WTC11 (cell line): ENCODE results near the gene ZMIZ1. TPM values are rescaled to one million over a fixed set of nuclear protein-coding genes. Genes with fewer than 3 reads are reported as not detected.

Source experiments
- ATAC-seq: fragments of 200-7000 bp; cut with Tn5 transposase; 2 replicates; pipeline ENCODE4 v1.10.0; 2021; ENCODE audit warnings: mild to moderate bottlenecking, moderate library complexity
- CTCF ChIA-PET: fragments of 300-600 bp; sonication (Branson Sonifier 250); formaldehyde crosslinking; loops from one replicate; lab custom pipeline; 2021; ENCODE audit warnings: antibody characterized with exemption; lab: Charles Lee
- POLR2A ChIA-PET: fragments of 350-600 bp; sonication (Branson Sonifier 250); formaldehyde crosslinking; loops from one replicate; lab custom pipeline; 2021; ENCODE audit warnings: antibody characterized with exemption; lab: Charles Lee
- DNase-seq: peaks from one replicate; pipeline ENCODE4 v3.0.0; 2021; ENCODE audit warnings: low spot score
- H3K27ac Mint-ChIP-seq: 2 replicates; pipeline ENCODE4 v1.8.0; 2021; ENCODE audit warnings: mixed read lengths
- H3K27me3 Mint-ChIP-seq: 2 replicates; pipeline ENCODE4 v1.8.0; 2021; ENCODE audit warnings: low read depth, mild to moderate bottlenecking, moderate library complexity, mixed read lengths
- H3K36me3 Mint-ChIP-seq: 2 replicates; pipeline ENCODE4 v1.8.0; 2021; ENCODE audit warnings: mixed read lengths
- H3K4me1 Mint-ChIP-seq: 2 replicates; pipeline ENCODE4 v1.8.0; 2022; ENCODE audit warnings: mixed read lengths
- H3K4me3 Mint-ChIP-seq: 2 replicates; pipeline ENCODE4 v1.8.0; 2021; ENCODE audit warnings: mild to moderate bottlenecking, moderate library complexity, mixed read lengths
- H3K9me3 Mint-ChIP-seq: 2 replicates; pipeline ENCODE4 v1.8.0; 2021; ENCODE audit warnings: mixed read lengths
- ERG ChIP-seq: fragments of 250-450 bp; sonication (Bioruptor Pico); IDR thresholded peaks from 2 replicates; pipeline ENCODE4 v1.8.0; 2021; ENCODE audit warnings: mild to moderate bottlenecking
- FOXJ3 ChIP-seq: sonication (generic); formaldehyde crosslinking; IDR thresholded peaks from 2 replicates; pipeline ENCODE4 v1.9.0; 2021; ENCODE audit warnings: missing genetic modification reagents, mild to moderate bottlenecking, borderline replicate concordance
- HMGA2 ChIP-seq: fragments of 250-450 bp; sonication (Bioruptor Pico); IDR thresholded peaks from 2 replicates; pipeline ENCODE4 v1.4.0; 2021; ENCODE audit warnings: mild to moderate bottlenecking, moderate library complexity
- IRF2 ChIP-seq: sonication (generic); formaldehyde crosslinking; IDR thresholded peaks from 2 replicates; pipeline ENCODE4 v1.8.0; 2022; ENCODE audit warnings: low read depth, missing genetic modification reagents, borderline replicate concordance
- JAZF1 ChIP-seq: fragments of 250-450 bp; sonication (Bioruptor Pico); IDR thresholded peaks from 2 replicates; pipeline ENCODE4 v1.9.0; 2021; ENCODE audit warnings: moderate library complexity, mild to moderate bottlenecking, inconsistent platforms
- JUN ChIP-seq: sonication (generic); formaldehyde crosslinking; IDR thresholded peaks from 2 replicates; pipeline ENCODE4 v1.8.0; 2023; ENCODE audit warnings: mild to moderate bottlenecking, missing genetic modification reagents
- MXD4 ChIP-seq: fragments of 250-450 bp; sonication (Bioruptor Pico); IDR thresholded peaks from 2 replicates; pipeline ENCODE4 v1.8.0; 2021; ENCODE audit warnings: mild to moderate bottlenecking, moderate library complexity, borderline replicate concordance
- MYBL2 ChIP-seq: sonication (generic); formaldehyde crosslinking; IDR thresholded peaks from 2 replicates; pipeline ENCODE4 v1.8.1; 2023; ENCODE audit warnings: mild to moderate bottlenecking, moderate library complexity, missing genetic modification reagents
- NFATC4 ChIP-seq: fragments of 250-450 bp; sonication (Bioruptor Pico); IDR thresholded peaks from 2 replicates; pipeline ENCODE4 v1.9.0; 2021; ENCODE audit warnings: mild to moderate bottlenecking
- PRRX2 ChIP-seq: fragments of 250-450 bp; sonication (Bioruptor Pico); IDR thresholded peaks from 2 replicates; pipeline ENCODE4 v1.8.0; 2021; ENCODE audit warnings: mild to moderate bottlenecking
- SMAD3 ChIP-seq: sonication (generic); formaldehyde crosslinking; IDR thresholded peaks from 2 replicates; pipeline ENCODE4 v1.8.0; 2022; ENCODE audit warnings: missing genetic modification reagents, mild to moderate bottlenecking, borderline replicate concordance
- SP1 ChIP-seq: sonication (generic); formaldehyde crosslinking; conservative IDR thresholded peaks from 2 replicates; pipeline ENCODE4 v1.8.1; 2022; ENCODE audit warnings: missing genetic modification reagents
- TCF7 ChIP-seq: sonication (generic); formaldehyde crosslinking; IDR thresholded peaks from 2 replicates; pipeline ENCODE4 v1.8.0; 2022; ENCODE audit warnings: mild to moderate bottlenecking, low read depth, missing genetic modification reagents, moderate library complexity
- TEAD1 ChIP-seq: sonication (generic); formaldehyde crosslinking; IDR thresholded peaks from 2 replicates; pipeline ENCODE4 v1.8.0; 2022; ENCODE audit warnings: mild to moderate bottlenecking, missing genetic modification reagents
- TEAD4 ChIP-seq: sonication (generic); formaldehyde crosslinking; IDR thresholded peaks from 2 replicates; pipeline ENCODE4 v1.8.0; 2022; ENCODE audit warnings: mild to moderate bottlenecking, missing genetic modification reagents
- ZBTB21 ChIP-seq: sonication (generic); formaldehyde crosslinking; IDR thresholded peaks from 2 replicates; pipeline ENCODE4 v1.8.1; 2023; ENCODE audit warnings: mild to moderate bottlenecking, missing genetic modification reagents, borderline replicate concordance
- ZBTB43 ChIP-seq: sonication (generic); formaldehyde crosslinking; IDR thresholded peaks from 2 replicates; pipeline ENCODE4 v1.8.1; 2023; ENCODE audit warnings: mild to moderate bottlenecking, missing genetic modification reagents
- ZNF219 ChIP-seq: sonication (generic); formaldehyde crosslinking; IDR thresholded peaks from 2 replicates; pipeline ENCODE4 v1.8.0; 2023; ENCODE audit warnings: missing genetic modification reagents, mild to moderate bottlenecking, borderline replicate concordance
- ZNF396 ChIP-seq: fragments of 250-450 bp; sonication (Bioruptor Pico); IDR thresholded peaks from 2 replicates; pipeline ENCODE4 v1.8.0; 2021; ENCODE audit warnings: mild to moderate bottlenecking, moderate library complexity, borderline replicate concordance
- total RNA-seq: library from RNA; stranded (reverse); gene quantifications from 3 replicates; pipeline ENCODE4 v1.2.3, GENCODE V29; 2021
- TF ChIP-seq, protein P1 (sequence below): sonication (generic); formaldehyde crosslinking; IDR thresholded peaks from 2 replicates; pipeline ENCODE4 v1.8.1; 2023; ENCODE audit warnings: mild to moderate bottlenecking, missing genetic modification reagents, moderate library complexity
- TF ChIP-seq, protein P2 (sequence below): fragments of 250-450 bp; sonication (Bioruptor Pico); IDR thresholded peaks from 2 replicates; pipeline ENCODE4 v1.9.0; 2021; ENCODE audit warnings: mild to moderate bottlenecking, borderline replicate concordance
- TF ChIP-seq, protein P3 (sequence below): sonication (generic); formaldehyde crosslinking; IDR thresholded peaks from 2 replicates; pipeline ENCODE4 v1.8.0; 2023; ENCODE audit warnings: missing genetic modification reagents
- TF ChIP-seq, protein P4 (sequence below): sonication (generic); formaldehyde crosslinking; IDR thresholded peaks from 2 replicates; pipeline ENCODE4 v1.8.0; 2023; ENCODE audit warnings: missing genetic modification reagents, mild to moderate bottlenecking, borderline replicate concordance

ZMIZ1 gene
- total RNA-seq, 1 experiment from 2014 or later, result 44.4 TPM

GRCh38 chr10:79353000-79353406 lies 284.2 kb downstream of the ZMIZ1 start:
- TF ChIP-seq IRF2, result no peak
- no peak for TF ChIP-seq ZNF396 (CRISPR knock-in tag)
- TF ChIP-seq JUN (CRISPR knock-in tag), result no peak
- TF ChIP-seq, protein P1, sequence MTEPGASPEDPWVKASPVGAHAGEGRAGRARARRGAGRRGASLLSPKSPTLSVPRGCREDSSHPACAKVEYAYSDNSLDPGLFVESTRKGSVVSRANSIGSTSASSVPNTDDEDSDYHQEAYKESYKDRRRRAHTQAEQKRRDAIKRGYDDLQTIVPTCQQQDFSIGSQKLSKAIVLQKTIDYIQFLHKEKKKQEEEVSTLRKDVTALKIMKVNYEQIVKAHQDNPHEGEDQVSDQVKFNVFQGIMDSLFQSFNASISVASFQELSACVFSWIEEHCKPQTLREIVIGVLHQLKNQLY (CRISPR knock-in tag), result no peak
- TF ChIP-seq ERG (CRISPR knock-in tag), result no peak
- no peak for TF ChIP-seq JAZF1 (CRISPR knock-in tag)
- no peak for TF ChIP-seq TCF7 (CRISPR knock-in tag)
- no peak for TF ChIP-seq FOXJ3
- TF ChIP-seq, protein P2, sequence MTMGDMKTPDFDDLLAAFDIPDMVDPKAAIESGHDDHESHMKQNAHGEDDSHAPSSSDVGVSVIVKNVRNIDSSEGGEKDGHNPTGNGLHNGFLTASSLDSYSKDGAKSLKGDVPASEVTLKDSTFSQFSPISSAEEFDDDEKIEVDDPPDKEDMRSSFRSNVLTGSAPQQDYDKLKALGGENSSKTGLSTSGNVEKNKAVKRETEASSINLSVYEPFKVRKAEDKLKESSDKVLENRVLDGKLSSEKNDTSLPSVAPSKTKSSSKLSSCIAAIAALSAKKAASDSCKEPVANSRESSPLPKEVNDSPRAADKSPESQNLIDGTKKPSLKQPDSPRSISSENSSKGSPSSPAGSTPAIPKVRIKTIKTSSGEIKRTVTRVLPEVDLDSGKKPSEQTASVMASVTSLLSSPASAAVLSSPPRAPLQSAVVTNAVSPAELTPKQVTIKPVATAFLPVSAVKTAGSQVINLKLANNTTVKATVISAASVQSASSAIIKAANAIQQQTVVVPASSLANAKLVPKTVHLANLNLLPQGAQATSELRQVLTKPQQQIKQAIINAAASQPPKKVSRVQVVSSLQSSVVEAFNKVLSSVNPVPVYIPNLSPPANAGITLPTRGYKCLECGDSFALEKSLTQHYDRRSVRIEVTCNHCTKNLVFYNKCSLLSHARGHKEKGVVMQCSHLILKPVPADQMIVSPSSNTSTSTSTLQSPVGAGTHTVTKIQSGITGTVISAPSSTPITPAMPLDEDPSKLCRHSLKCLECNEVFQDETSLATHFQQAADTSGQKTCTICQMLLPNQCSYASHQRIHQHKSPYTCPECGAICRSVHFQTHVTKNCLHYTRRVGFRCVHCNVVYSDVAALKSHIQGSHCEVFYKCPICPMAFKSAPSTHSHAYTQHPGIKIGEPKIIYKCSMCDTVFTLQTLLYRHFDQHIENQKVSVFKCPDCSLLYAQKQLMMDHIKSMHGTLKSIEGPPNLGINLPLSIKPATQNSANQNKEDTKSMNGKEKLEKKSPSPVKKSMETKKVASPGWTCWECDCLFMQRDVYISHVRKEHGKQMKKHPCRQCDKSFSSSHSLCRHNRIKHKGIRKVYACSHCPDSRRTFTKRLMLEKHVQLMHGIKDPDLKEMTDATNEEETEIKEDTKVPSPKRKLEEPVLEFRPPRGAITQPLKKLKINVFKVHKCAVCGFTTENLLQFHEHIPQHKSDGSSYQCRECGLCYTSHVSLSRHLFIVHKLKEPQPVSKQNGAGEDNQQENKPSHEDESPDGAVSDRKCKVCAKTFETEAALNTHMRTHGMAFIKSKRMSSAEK (CRISPR knock-in tag), result no peak
- TF ChIP-seq MXD4 (CRISPR knock-in tag), result no peak
- no peak for TF ChIP-seq PRRX2 (CRISPR knock-in tag)
- no peak for TF ChIP-seq HMGA2 (CRISPR knock-in tag)
- no peak for TF ChIP-seq NFATC4 (CRISPR knock-in tag)
- TF ChIP-seq MYBL2 (CRISPR knock-in tag), result no peak
- TF ChIP-seq ZNF219, result no peak
- no peak for TF ChIP-seq ZBTB43 (CRISPR knock-in tag)
- TF ChIP-seq, all 79 proteins: peak for 0
- no peak for DNase-seq
- no peak for ATAC-seq
- Mint-ChIP-seq H3K4me3 (no peak overlapping the region), H3K27me3 (no peaks in the 10 kb centered on the region), H3K4me1 (peaks cover 5% of the 10 kb centered on the region), H3K27ac (no peak overlapping the region), H3K36me3 (peaks cover 67% of the 10 kb centered on the region), H3K9me3 (peaks cover 16% of the 10 kb centered on the region)
- ChIA-PET POLR2A (no interaction called here), CTCF (interaction anchor here (1.3 kb wide), 1 partner anchor 22 kb away, joined by 4 read pairs; no protein-coding TSS in a partner anchor)

DNA sequence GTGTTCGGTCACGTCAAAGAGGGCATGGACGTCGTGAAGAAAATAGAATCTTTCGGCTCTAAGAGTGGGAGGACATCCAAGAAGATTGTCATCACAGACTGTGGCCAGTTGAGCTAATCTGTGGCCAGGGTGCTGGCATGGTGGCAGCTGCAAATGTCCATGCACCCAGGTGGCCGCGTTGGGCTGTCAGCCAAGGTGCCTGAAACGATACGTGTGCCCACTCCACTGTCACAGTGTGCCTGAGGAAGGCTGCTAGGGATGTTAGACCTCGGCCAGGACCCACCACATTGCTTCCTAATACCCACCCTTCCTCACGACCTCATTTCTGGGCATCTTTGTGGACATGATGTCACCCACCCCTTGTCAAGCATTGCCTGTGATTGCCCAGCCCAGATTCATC lies 285.0 kb downstream of the ZMIZ1 start:
- POLR2A ChIA-PET, result no interaction called here
- H3K4me3 Mint-ChIP-seq, result no peak overlapping the region
- H3K27ac Mint-ChIP-seq, result no peak overlapping the region
- ATAC-seq (no peak), DNase-seq (no peak)
- TF ChIP-seq TEAD4 (CRISPR knock-in tag), result no peak
- TF ChIP-seq, protein P3, sequence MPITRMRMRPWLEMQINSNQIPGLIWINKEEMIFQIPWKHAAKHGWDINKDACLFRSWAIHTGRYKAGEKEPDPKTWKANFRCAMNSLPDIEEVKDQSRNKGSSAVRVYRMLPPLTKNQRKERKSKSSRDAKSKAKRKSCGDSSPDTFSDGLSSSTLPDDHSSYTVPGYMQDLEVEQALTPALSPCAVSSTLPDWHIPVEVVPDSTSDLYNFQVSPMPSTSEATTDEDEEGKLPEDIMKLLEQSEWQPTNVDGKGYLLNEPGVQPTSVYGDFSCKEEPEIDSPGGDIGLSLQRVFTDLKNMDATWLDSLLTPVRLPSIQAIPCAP, result no peak
- no peak for TF ChIP-seq FOXJ3
- TF ChIP-seq IRF2, result no peak
- no peak for TF ChIP-seq SMAD3
- TF ChIP-seq, protein P4, sequence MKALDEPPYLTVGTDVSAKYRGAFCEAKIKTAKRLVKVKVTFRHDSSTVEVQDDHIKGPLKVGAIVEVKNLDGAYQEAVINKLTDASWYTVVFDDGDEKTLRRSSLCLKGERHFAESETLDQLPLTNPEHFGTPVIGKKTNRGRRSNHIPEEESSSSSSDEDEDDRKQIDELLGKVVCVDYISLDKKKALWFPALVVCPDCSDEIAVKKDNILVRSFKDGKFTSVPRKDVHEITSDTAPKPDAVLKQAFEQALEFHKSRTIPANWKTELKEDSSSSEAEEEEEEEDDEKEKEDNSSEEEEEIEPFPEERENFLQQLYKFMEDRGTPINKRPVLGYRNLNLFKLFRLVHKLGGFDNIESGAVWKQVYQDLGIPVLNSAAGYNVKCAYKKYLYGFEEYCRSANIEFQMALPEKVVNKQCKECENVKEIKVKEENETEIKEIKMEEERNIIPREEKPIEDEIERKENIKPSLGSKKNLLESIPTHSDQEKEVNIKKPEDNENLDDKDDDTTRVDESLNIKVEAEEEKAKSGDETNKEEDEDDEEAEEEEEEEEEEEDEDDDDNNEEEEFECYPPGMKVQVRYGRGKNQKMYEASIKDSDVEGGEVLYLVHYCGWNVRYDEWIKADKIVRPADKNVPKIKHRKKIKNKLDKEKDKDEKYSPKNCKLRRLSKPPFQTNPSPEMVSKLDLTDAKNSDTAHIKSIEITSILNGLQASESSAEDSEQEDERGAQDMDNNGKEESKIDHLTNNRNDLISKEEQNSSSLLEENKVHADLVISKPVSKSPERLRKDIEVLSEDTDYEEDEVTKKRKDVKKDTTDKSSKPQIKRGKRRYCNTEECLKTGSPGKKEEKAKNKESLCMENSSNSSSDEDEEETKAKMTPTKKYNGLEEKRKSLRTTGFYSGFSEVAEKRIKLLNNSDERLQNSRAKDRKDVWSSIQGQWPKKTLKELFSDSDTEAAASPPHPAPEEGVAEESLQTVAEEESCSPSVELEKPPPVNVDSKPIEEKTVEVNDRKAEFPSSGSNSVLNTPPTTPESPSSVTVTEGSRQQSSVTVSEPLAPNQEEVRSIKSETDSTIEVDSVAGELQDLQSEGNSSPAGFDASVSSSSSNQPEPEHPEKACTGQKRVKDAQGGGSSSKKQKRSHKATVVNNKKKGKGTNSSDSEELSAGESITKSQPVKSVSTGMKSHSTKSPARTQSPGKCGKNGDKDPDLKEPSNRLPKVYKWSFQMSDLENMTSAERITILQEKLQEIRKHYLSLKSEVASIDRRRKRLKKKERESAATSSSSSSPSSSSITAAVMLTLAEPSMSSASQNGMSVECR (CRISPR knock-in tag), result no peak
- TF ChIP-seq SP1 (CRISPR knock-in tag), result no peak
- no peak for TF ChIP-seq ZBTB21 (CRISPR knock-in tag)
- no peak for TF ChIP-seq TEAD1 (CRISPR knock-in tag)
- H3K27me3 Mint-ChIP-seq, result no peaks in the 10 kb centered on the region
- CTCF ChIA-PET, result interaction anchor here (1.3 kb wide), 1 partner anchor 21 kb away, joined by 4 read pairs; no protein-coding TSS in a partner anchor
- H3K36me3 Mint-ChIP-seq, result peaks cover 67% of the 10 kb centered on the region
- peaks cover 16% of the 10 kb centered on the region for H3K9me3 Mint-ChIP-seq
- peaks cover 1% of the 10 kb centered on the region; the same call in 1 of the 2 replicates for H3K4me1 Mint-ChIP-seq
